IPS-20b (cell line): ENCODE measurements around the gene ABCA12.

ENCODE experiments used
- H3K27ac ChIP-seq: one replicate; pipeline ENCODE4 v1.5.1; 2013; ENCODE audit warnings: low read length
- H3K27me3 ChIP-seq: 2 replicates; pipeline ENCODE4 v1.6.1; 2013; ENCODE audit warnings: mild to moderate bottlenecking, low read length, inconsistent platforms; ENCODE audit not compliant: insufficient read depth
- H3K36me3 ChIP-seq: 2 replicates; pipeline ENCODE4 v1.6.1; 2013; ENCODE audit warnings: low read depth, mild to moderate bottlenecking, inconsistent platforms, low read length, moderate library complexity; ENCODE audit not compliant: insufficient read depth
- H3K4me1 ChIP-seq: 2 replicates; pipeline ENCODE4 v1.6.1; 2013; ENCODE audit warnings: mild to moderate bottlenecking, control low read depth, inconsistent platforms, low read length, moderate library complexity; ENCODE audit not compliant: insufficient read depth
- H3K4me3 ChIP-seq: 2 replicates; pipeline ENCODE4 v1.5.1; 2013; ENCODE audit warnings: mild to moderate bottlenecking, low read length, inconsistent platforms
- H3K9ac ChIP-seq: 2 replicates; pipeline ENCODE4 v1.6.1; 2013; ENCODE audit warnings: low read depth, mild to moderate bottlenecking, inconsistent platforms, low read length, moderate library complexity
- H3K9me3 ChIP-seq: 2 replicates; pipeline ENCODE4 v1.6.1; 2013; ENCODE audit warnings: mild to moderate bottlenecking, low read depth, low read length, inconsistent platforms; ENCODE audit not compliant: insufficient read depth

The ABCA12 gene

DNA sequence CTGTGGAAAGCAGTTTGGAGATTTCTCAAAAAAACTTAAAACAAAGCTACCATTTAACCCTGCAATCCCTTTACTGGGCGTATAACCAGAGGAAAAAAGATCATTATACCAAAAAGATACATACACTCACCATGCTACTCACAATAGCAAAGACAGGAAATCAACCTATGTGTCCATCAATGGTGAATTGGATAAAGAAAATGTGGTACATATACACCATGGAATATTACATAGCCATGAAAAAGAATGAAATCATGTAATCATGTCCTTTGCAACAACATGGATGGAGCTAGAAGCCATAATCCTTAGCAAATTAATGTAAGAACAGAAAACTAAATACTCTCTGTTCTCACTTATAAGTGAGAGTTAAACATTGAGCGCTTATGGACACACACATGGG, 18.6 kb downstream of the ABCA12 start:
- Histone ChIP-seq H3K36me3 (no peaks in the 10 kb centered on the region), H3K4me1 (no peaks in the 10 kb centered on the region), H3K4me3 (no peak overlapping the region), H3K9ac (no peak overlapping the region), H3K9me3 (peaks cover 3% of the 10 kb centered on the region; the same call in 1 of the 2 replicates), H3K27me3 (no peaks in the 10 kb centered on the region), H3K27ac (no peak overlapping the region)

GRCh38 chr2:215110918-215111317, 27.5 kb downstream of the ABCA12 start:
- H3K4me1 ChIP-seq = no peaks in the 10 kb centered on the region
- no peaks in the 10 kb centered on the region for H3K36me3 ChIP-seq
- no peaks in the 10 kb centered on the region for H3K27me3 ChIP-seq
- H3K9ac ChIP-seq = no peak overlapping the region
- no peaks in the 10 kb centered on the region for H3K9me3 ChIP-seq
- H3K27ac ChIP-seq = no peak overlapping the region
- H3K4me3 ChIP-seq = no peak overlapping the region

- H3K4me1 ChIP-seq = no peaks in the 10 kb centered on the region
- H3K4me3 ChIP-seq = no peak overlapping the region
- no peak overlapping the region for H3K9ac ChIP-seq
- H3K9me3 ChIP-seq = no peaks in the 10 kb centered on the region
- no peaks in the 10 kb centered on the region for H3K27me3 ChIP-seq
- H3K36me3 ChIP-seq = no peaks in the 10 kb centered on the region
- no peak overlapping the region for H3K27ac ChIP-seq
Observed at GRCh38 chr2:215107216-215108056, 31.0 kb downstream of the ABCA12 start.

DNA sequence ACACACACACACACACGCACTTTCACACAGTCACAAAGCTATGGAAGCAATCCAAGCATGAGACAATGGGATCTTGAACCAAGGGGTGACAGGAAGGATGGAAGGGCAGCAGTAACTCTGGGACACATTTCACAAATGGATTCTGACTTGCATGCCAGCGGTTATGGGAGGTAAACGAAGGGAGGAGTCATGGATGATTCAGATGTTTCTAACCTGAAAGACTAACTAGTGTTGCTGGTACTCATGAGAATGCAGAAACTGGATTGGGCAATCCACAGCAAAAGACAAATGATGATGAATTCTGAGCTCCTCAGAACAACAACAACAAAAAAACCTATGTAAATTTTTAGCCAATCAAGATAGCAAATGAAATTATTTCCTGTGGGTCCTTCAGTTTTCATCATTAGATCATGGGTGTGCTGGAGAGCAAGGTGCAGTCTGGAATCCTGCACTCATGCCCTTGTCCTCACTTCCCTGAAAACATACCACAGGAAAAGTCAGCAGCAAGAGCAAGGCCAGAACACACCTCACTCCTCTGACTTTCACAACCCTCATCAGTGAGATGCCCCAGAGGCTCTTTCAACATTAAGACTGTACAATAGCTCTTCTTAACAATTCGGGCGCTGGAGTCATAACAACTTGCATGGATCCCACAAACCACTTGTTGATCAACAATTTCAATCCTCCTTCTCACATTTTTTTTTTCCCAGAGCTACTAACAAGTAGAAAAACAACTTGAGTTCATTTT, 32.6 kb downstream of the ABCA12 start:
- Histone ChIP-seq H3K9ac (no peak overlapping the region), H3K9me3 (no peaks in the 10 kb centered on the region), H3K4me3 (no peak overlapping the region), H3K27me3 (no peaks in the 10 kb centered on the region), H3K4me1 (no peaks in the 10 kb centered on the region), H3K36me3 (no peaks in the 10 kb centered on the region), H3K27ac (no peak overlapping the region)

GRCh38 chr2:215104226-215104625, 34.2 kb downstream of the ABCA12 start:
- no peak overlapping the region for H3K9ac ChIP-seq
- H3K27ac ChIP-seq = no peak overlapping the region
- no peaks in the 10 kb centered on the region for H3K27me3 ChIP-seq
- no peaks in the 10 kb centered on the region for H3K9me3 ChIP-seq
- no peaks in the 10 kb centered on the region for H3K4me1 ChIP-seq
- H3K36me3 ChIP-seq = no peaks in the 10 kb centered on the region
- no peak overlapping the region for H3K4me3 ChIP-seq

- no peak overlapping the region for H3K4me3 ChIP-seq
- H3K9me3 ChIP-seq = no peaks in the 10 kb centered on the region
- H3K27me3 ChIP-seq = no peaks in the 10 kb centered on the region
- no peaks in the 10 kb centered on the region for H3K4me1 ChIP-seq
- H3K36me3 ChIP-seq = no peaks in the 10 kb centered on the region
- no peak overlapping the region for H3K27ac ChIP-seq
- H3K9ac ChIP-seq = no peak overlapping the region
Observed at GRCh38 chr2:215098875-215099274, 39.6 kb downstream of the ABCA12 start.

GRCh38 chr2:215084080-215084479, 54.3 kb downstream of the ABCA12 start:
- Histone ChIP-seq H3K9me3 (no peaks in the 10 kb centered on the region), H3K27ac (no peak overlapping the region), H3K27me3 (no peaks in the 10 kb centered on the region), H3K9ac (no peak overlapping the region), H3K4me1 (no peaks in the 10 kb centered on the region), H3K4me3 (no peak overlapping the region), H3K36me3 (no peaks in the 10 kb centered on the region)

GRCh38 chr2:215083146-215083545, 55.3 kb downstream of the ABCA12 start:
- no peak overlapping the region for H3K9ac ChIP-seq
- H3K4me1 ChIP-seq = peaks cover 3% of the 10 kb centered on the region; the same call in 1 of the 2 replicates
- no peak overlapping the region for H3K4me3 ChIP-seq
- H3K27me3 ChIP-seq = no peaks in the 10 kb centered on the region
- H3K9me3 ChIP-seq = no peaks in the 10 kb centered on the region
- no peak overlapping the region for H3K27ac ChIP-seq
- no peaks in the 10 kb centered on the region for H3K36me3 ChIP-seq

GRCh38 chr2:215082446-215082845, 56.0 kb downstream of the ABCA12 start:
- Histone ChIP-seq H3K4me1 (peaks cover 5% of the 10 kb centered on the region; the same call in 1 of the 2 replicates), H3K27ac (no peak overlapping the region), H3K9ac (no peak overlapping the region), H3K36me3 (no peaks in the 10 kb centered on the region), H3K9me3 (no peaks in the 10 kb centered on the region), H3K4me3 (no peak overlapping the region), H3K27me3 (no peaks in the 10 kb centered on the region)

GRCh38 chr2:215080545-215080944, 57.9 kb downstream of the ABCA12 start:
- no peaks in the 10 kb centered on the region for H3K36me3 ChIP-seq
- H3K9me3 ChIP-seq = no peaks in the 10 kb centered on the region
- H3K27ac ChIP-seq = no peak overlapping the region
- H3K4me3 ChIP-seq = no peak overlapping the region
- no peak overlapping the region for H3K9ac ChIP-seq
- no peaks in the 10 kb centered on the region for H3K27me3 ChIP-seq
- peaks cover 5% of the 10 kb centered on the region; the same call in 1 of the 2 replicates for H3K4me1 ChIP-seq

DNA sequence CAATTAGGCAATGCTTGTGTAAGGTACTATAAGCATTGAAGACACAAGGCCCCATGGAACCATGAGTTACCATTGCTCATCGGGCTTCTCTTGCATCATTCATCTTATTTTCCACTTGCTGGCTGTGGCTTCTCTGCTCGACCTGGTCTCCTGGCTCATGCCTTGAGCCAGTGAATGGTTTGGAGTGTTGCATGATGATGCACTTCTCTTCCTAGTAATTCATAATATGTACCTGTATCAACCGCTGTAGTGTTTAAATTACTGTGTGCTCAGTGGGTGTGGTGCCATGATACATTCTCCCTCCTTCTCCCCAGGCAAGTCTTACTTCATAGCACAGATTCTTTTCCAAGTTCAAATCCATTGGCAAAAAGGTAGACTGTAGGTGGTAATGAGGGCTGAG, 66.8 kb downstream of the ABCA12 start:
- H3K9me3 ChIP-seq = no peaks in the 10 kb centered on the region
- no peaks in the 10 kb centered on the region for H3K4me1 ChIP-seq
- no peaks in the 10 kb centered on the region for H3K27me3 ChIP-seq
- no peak overlapping the region for H3K4me3 ChIP-seq
- H3K36me3 ChIP-seq = no peaks in the 10 kb centered on the region
- H3K27ac ChIP-seq = no peak overlapping the region
- H3K9ac ChIP-seq = no peak overlapping the region

- Histone ChIP-seq H3K9me3 (no peaks in the 10 kb centered on the region), H3K9ac (no peak overlapping the region), H3K27me3 (no peaks in the 10 kb centered on the region), H3K4me1 (no peaks in the 10 kb centered on the region), H3K36me3 (no peaks in the 10 kb centered on the region), H3K27ac (no peak overlapping the region), H3K4me3 (no peak overlapping the region)
Observed at GRCh38 chr2:215068399-215068798, 70.0 kb downstream of the ABCA12 start.
